GM18511 (cell line): ENCODE measurements around the gene GPR21.

Experiments used
- ATAC-seq: cut with Tn5 transposase; IDR thresholded peaks from one replicate; pipeline ENCODE4 v1.9.1; 2021; ENCODE audit warnings: mild to moderate bottlenecking, moderate library complexity; ENCODE audit not compliant: unreplicated experiment

GPR21 gene

GRCh38 chr9:123062351-123063176 is 29.1 kb downstream of the GPR21 start:
- ATAC-seq: no peak

GRCh38 chr9:123063177-123063598 is 29.7 kb downstream of the GPR21 start:
- ATAC-seq: no peak

GRCh38 chr9:123063896-123064295 is 30.4 kb downstream of the GPR21 start:
- no peak for ATAC-seq

- no peak for ATAC-seq
These were observed 31.2 kb downstream of the GPR21 start for GRCh38 chr9:123064716-123065115.

- ATAC-seq: no peak
These were observed 31.7 kb downstream of the GPR21 start for GRCh38 chr9:123065196-123065595.

- ATAC-seq: no peak
These were observed 33.7 kb downstream of the GPR21 start for GRCh38 chr9:123067136-123067535.

- ATAC-seq: no peak
These were observed 35.6 kb downstream of the GPR21 start for GRCh38 chr9:123069010-123069481.

GRCh38 chr9:123070198-123070597 is 36.7 kb downstream of the GPR21 start:
- no peak for ATAC-seq

- no peak for ATAC-seq
These were observed 39.0 kb downstream of the GPR21 start for GRCh38 chr9:123072407-123072995.

- ATAC-seq: no peak
These were observed 40.0 kb downstream of the GPR21 start for GRCh38 chr9:123073441-123073840.

- ATAC-seq: no peak
These were observed 40.5 kb downstream of the GPR21 start for GRCh38 chr9:123073991-123074422.

GRCh38 chr9:123074628-123075027 is 41.2 kb downstream of the GPR21 start:
- no peak for ATAC-seq

GRCh38 chr9:123080444-123080843 is 47.0 kb downstream of the GPR21 start:
- ATAC-seq: no peak

GRCh38 chr9:123081824-123082223 is 48.4 kb downstream of the GPR21 start:
- ATAC-seq: no peak

- no peak for ATAC-seq
These were observed 50.2 kb downstream of the GPR21 start for GRCh38 chr9:123083680-123084079.

GRCh38 chr9:123084256-123084655 is 50.8 kb downstream of the GPR21 start:
- ATAC-seq: no peak
